HEK293T (cell line): ENCODE data around the gene DYNLL2.
"Not testable (repeated sequence)": the region's sequence is repeated elsewhere in the genome, so short reads cannot be mapped to it uniquely, and the experiment has no call there.

ENCODE experiments used
- CTCF ChIA-PET: fragments of 350-600 bp; formaldehyde crosslinking; extraction: SDS; loops from one replicate; lab custom pipeline; 2021; ENCODE audit warnings: antibody characterized with exemption, inconsistent platforms; lab: Yijun Ruan, JAX
- POLR2A ChIA-PET: fragments of 350-600 bp; formaldehyde crosslinking; extraction: SDS; loops from one replicate; lab custom pipeline; 2020; ENCODE audit warnings: antibody characterized with exemption, inconsistent platforms; lab: Yijun Ruan, JAX
- DNase-seq: peaks from one replicate; pipeline ENCODE4 v3.0.0; 2012; ENCODE audit warnings: mixed read lengths; ENCODE audit errors: extremely low spot score
- ARNT ChIP-seq: fragments of 450-650 bp; IDR thresholded peaks from 2 replicates; pipeline ENCODE4 v1.6.1; 2017; ENCODE audit warnings: mild to moderate bottlenecking
- CTBP1 ChIP-seq: fragments of 450-650 bp; IDR thresholded peaks from 2 replicates; pipeline ENCODE4 v1.6.1; 2016; ENCODE audit warnings: borderline replicate concordance
- FOXA1 ChIP-seq: fragments of 450-650 bp; IDR thresholded peaks from 2 replicates; pipeline ENCODE4 v1.6.1; 2016; ENCODE audit warnings: mild to moderate bottlenecking
- FOXK2 ChIP-seq: fragments of 450-650 bp; IDR thresholded peaks from 2 replicates; pipeline ENCODE4 v1.6.1; 2016; ENCODE audit warnings: mild to moderate bottlenecking
- FOXM1 ChIP-seq: fragments of 450-650 bp; IDR thresholded peaks from 2 replicates; pipeline ENCODE4 v1.6.1; 2017; ENCODE audit warnings: mild to moderate bottlenecking, borderline replicate concordance
- HDGF ChIP-seq: fragments of 450-650 bp; IDR thresholded peaks from 2 replicates; pipeline ENCODE4 v1.6.1; 2017; ENCODE audit warnings: antibody characterized with exemption, borderline replicate concordance
- L3MBTL2 ChIP-seq: fragments of 450-650 bp; conservative IDR thresholded peaks from 2 replicates; pipeline ENCODE4 v1.6.1; 2016; ENCODE audit warnings: mild to moderate bottlenecking
- NFRKB ChIP-seq: fragments of 450-650 bp; IDR thresholded peaks from 2 replicates; pipeline ENCODE4 v1.6.1; 2016; ENCODE audit warnings: mild to moderate bottlenecking, moderate library complexity
- SP1 ChIP-seq: fragments of 450-650 bp; IDR thresholded peaks from 2 replicates; pipeline ENCODE4 v1.6.1; 2017
- SUZ12 ChIP-seq: fragments of 450-650 bp; IDR thresholded peaks from 2 replicates; pipeline ENCODE4 v1.6.1; 2016; ENCODE audit warnings: mild to moderate bottlenecking
- TF ChIP-seq, protein P1 (sequence below): fragments of 450-650 bp; IDR thresholded peaks from 2 replicates; pipeline ENCODE4 v1.6.1; 2016

DYNLL2 gene

DNA sequence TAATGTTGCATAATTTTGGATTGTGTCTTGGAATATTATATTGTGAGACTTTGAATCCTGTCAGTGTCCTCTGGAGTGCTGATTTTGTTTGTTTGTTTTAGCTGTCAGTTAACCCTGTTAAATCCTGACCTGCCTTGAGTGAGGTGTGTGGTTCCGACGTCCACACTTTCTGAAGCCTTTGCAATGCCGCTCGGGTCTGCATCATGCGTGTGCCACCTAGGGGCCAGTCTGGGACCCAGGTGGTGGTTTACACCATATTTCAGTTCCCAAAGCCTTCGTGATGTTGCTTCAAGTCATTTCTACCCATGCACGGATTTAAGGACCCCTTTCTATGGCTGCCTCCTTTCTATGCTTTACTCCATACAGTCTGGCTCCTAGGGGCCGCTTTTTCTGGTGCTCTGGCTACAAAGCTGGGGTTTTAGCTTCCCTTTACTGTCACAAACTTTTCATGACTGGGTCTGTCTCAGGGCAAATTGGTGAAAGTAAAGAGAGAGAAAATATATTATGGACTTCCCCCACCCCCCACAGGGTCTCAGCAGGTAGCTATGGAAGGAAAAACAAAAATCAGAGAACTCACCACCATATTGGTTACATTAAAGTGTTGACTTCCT is 53.6 kb downstream of the DYNLL2 start:
- TF ChIP-seq, protein P1, sequence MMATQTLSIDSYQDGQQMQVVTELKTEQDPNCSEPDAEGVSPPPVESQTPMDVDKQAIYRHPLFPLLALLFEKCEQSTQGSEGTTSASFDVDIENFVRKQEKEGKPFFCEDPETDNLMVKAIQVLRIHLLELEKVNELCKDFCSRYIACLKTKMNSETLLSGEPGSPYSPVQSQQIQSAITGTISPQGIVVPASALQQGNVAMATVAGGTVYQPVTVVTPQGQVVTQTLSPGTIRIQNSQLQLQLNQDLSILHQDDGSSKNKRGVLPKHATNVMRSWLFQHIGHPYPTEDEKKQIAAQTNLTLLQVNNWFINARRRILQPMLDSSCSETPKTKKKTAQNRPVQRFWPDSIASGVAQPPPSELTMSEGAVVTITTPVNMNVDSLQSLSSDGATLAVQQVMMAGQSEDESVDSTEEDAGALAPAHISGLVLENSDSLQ = peak; percentile 29; the same call in 1 of the 2 replicates
- TF ChIP-seq FOXM1 (no peak), NFRKB (no peak), FOXA1 (no peak), SUZ12 (no peak)
- peak; percentile 69 for DNase-seq
- CTCF ChIA-PET = interaction anchor here (0.6 to 1.8 kb wide), 5 partner anchors 12 to 492 kb away, joined by 3 to 6 read pairs (median 4); no protein-coding TSS in a partner anchor
- POLR2A ChIA-PET = interaction anchor here (1.3 kb wide), 1 partner anchor 129 kb away, joined by 3 read pairs; the partner anchor contains the start of gene SRSF1

DNA sequence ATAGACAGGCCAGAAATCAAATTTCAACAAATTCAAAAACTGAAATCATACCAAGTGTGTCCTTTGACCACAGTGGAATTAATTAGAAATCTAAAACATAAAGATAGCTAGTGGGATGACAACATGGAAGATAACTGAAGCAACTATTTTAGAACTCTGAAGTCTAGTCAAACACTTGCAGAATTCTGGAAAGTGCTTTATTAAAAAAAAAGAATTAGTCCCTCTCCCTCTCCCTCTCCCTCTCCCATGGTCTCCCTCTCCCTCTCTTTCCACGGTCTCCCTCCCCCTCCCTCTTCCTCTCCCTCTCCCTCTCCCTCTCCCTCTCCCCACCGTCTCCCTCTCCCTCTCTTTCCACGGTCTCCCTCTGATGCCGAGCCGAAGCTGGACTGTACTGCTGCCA is 58.3 kb downstream of the DYNLL2 start:
- CTCF ChIA-PET = no interaction called here
- POLR2A ChIA-PET = no interaction called here
- TF ChIP-seq L3MBTL2 (no peak), ARNT (no peak), SP1 (no peak), CTBP1 (no peak), HDGF (no peak)
- no peak for DNase-seq

- CTCF ChIA-PET, DNase-seq, POLR2A ChIA-PET: not testable (repeated sequence)
Measured at GRCh38 chr17:58143335-58143734, 60.1 kb downstream of the DYNLL2 start.

- DNase-seq = no peak
- ChIA-PET CTCF (no interaction called here), POLR2A (no interaction called here)
- TF ChIP-seq FOXM1 (no peak), SP1 (no peak), ARNT (no peak), FOXK2 (no peak), CTBP1 (no peak)
- TF ChIP-seq, protein P1 = no peak
Measured at GRCh38 chr17:58144801-58145200, 61.6 kb downstream of the DYNLL2 start.
